GM23248 (cell line): ENCODE results near the gene MYL7.

Experiments used
- EZH2 ChIP-seq: fragments of 200-600 bp; sonication (generic); IDR thresholded peaks from 2 replicates; pipeline ENCODE4 v1.6.1; 2018; ENCODE audit warnings: antibody characterized with exemption, mild to moderate bottlenecking; ENCODE audit not compliant: insufficient read depth, poor library complexity, severe bottlenecking
- EZH2phosphoT487 ChIP-seq: fragments of 200-600 bp; sonication (generic); IDR thresholded peaks from 2 replicates; pipeline ENCODE4 v1.6.1; 2018; ENCODE audit warnings: antibody characterized with exemption, moderate library complexity, mild to moderate bottlenecking, low read depth; ENCODE audit not compliant: insufficient read depth

DNA sequence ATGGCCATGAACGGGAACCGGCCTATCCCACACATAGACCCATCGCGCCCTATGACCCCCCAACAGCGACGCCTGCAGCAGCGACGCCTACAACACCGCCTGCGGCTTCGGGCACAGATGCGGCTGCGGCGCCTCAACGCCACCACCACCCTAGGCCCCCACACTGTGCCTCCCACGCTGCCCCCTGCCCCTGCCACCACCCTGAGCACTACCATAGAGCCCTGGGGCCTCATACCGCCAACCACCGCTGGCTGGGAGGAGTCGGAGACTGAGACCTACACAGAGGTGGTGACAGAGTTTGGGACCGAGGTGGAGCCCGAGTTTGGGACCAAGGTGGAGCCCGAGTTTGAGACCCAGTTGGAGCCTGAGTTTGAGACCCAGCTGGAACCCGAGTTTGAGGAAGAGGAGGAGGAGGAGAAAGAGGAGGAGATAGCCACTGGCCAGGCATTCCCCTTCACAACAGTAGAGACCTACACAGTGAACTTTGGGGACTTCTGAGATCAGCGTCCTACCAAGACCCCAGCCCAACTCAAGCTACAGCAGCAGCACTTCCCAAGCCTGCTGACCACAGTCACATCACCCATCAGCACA lies 27.3 kb downstream of the MYL7 start:
- TF ChIP-seq EZH2 = no peak
- no peak for TF ChIP-seq EZH2phosphoT487
